Activated CD4-positive, alpha-beta T cell treated with anti-CD3 and anti-CD28 coated beads, Interleukin-10, Interleukin-2, amounts not matched to agents 100 ng/mL and 50 ng/mL, durations not matched to agents 16 hours and 8 hours (primary cell): ENCODE data around the gene PTTG1IP.

Source experiments
- DNase-seq: peaks from one replicate; pipeline ENCODE4 v3.0.0-alpha.2; 2020

Gene PTTG1IP

DNA sequence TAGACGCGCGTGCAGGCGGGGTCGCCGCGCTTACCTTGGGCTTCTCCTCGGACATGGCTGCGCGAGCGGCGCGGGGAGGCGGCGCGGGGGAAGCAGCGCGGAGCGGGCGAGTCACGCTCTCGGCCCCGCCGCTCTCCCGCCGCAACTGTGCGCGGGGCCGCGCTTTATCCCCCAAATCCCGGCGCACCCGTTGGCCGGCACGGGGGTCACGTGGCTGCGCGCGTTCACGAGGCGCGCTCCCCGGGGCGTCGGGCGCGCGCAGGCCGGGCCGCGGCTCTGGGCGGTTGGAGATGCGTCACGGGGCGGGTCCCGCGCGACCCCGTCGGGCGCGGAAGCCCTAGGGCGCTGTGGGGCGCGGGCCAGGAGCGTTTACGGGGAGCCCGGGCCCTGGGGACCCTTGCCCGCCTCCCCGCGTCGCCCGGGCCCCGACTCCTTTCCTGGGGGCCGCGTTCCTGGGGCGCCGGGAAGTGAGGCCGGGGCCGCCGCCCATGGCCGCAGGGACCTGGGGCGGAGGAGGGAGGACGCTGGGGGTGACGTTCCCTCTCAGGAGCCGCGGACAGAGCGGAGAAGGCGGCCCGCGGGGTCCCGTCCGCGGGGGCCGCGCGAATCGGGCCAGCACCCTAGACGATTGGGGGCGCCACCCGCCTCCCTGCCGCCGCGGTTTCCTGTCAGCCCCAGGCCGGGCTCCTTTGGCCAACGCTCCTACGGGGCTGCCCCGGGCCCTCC is 55.4 kb downstream of the PTTG1IP start, which contains the start of gene SUMO3:
TSS of gene SUMO3 (minus strand) at position 149 of the 726 bp plus-strand sequence. CDS start at position 55, 94 bp downstream.
- DNase-seq: peak; percentile 87

DNA sequence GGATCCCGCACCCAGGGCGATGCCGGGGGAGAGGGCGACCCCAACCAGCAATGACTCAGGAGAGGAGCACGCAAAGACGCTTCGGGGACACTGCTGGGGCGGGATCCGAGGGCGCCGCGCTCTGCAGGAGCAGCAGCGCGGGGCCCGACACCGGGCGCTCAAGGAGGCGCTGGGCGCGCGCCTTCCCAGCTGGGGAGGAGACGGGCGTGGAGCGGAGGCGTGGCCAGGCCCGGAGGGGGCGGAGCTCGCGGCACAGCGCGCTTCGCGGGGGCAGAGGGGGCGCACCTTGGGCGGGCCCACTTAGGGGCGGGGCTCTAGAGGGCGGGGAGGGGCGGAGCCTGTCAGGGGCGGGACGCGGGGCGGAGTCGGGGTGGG is 56.0 kb downstream of the PTTG1IP start:
- DNase-seq: peak; percentile 96

DNA sequence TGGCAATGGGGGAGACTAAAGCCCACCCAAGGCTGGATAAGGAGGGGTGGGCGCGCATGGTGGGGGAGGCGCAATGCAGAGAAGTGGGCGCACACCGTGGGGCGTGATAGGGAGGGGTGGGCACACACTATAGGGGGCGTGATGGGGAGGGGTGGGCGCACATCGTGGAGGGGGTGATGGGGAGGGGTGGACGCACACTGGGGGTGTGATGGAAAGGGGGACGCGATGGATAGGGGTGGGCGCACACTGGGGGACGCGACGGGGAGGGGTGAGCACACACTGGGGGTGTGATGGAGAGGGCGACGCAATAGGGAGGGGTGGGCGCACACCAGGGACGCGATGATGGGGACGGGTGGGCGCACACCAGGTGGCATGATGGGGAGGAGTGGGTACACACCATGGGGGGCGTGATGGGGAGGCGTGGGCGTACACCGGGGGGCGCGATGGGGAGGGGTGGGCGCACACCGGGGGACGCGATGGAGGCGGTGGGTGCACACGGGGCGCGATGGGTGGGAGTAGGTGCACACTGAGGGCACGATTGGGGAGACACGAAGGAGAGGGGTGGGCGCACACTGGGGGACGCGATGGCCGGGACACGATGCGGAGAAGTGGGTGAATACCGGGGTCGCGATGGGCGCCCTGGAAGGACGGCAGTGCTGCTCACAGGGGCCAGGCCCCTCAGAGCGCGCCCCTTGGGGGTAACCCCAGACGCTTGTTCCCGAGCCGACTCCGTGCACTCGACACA is 56.6 kb downstream of the PTTG1IP start:
- DNase-seq: no peak

DNA sequence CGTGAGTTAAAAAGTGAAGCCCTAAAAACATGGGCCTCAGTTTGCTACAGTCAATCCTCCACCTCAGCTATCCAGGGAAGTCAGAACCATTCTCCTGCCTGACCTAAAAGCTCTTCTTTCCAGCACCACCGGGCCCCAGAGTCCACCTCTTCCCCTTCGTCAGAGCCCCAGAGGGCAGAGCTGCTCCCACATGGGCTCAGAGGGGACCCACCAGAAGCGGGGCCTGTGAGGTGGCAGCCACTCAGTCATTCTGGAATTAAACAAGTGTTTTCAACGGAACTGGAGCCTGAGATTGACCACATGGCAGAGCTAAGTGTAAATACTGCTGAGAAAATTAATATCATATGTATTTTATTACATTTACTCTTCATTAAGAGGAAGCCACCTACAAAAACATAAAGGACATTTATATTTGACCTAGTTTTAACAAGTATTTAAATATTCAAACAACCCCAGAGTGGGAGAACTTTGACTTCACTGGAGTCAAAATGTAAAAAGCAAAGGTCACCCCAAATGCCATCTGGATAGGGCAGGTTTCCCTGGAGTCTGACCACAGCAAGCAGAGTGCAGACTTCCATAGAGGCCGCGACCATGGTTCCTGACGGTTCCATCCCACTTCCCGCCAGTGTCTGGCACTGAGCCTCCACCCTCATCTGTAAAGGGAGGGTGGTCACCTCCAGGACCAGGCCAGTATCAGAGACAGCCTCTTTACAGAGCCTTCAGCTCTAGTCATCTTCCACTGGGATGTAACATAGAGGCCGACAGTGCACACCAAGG is 57.5 kb downstream of the PTTG1IP start:
- DNase-seq: no peak

DNA sequence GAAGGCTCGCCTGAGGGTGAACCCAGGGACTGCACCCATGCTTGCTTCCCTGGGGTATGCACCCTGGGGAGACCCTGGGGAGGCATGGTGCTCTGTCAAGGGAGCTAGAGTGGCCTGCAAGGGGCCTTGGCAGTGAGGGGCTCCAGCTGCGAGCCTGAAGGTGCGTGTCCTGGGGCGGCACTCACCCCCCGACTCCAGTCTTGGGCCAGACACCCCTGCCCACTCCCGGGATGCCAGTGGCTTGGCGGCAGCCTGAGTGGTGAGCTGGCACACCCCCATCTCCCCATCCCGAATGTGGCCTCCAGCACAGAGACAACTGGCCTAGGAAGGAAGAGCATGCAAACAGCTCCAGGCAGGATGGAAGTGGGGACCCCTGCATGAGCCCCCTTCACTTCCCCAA is 58.3 kb downstream of the PTTG1IP start:
- DNase-seq: no peak

DNA sequence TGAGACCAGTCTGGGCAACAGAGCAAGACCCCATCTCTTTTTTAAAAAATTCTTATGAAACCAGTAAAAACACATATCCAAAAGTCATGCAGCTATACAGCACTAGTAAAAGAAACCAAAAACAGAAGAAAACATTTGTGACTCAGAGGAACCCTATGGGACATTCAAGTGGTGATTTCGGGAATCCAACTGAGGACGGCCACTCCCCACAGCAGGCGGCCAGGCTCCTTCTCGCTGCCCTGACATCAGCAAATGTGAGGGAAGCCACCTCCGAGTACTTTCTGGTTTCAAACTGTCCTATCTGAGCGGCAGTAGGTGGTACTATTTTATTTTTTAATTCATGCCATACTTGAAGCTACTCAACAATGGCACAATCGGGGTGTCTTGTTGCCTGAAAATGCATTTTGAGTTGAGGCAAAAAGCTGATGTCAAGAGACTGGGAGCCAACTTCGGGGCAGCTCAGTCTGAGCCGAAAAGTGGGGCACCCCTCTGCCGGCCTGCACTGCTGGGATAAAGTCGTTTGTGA is 58.9 kb downstream of the PTTG1IP start:
- no peak for DNase-seq

DNA sequence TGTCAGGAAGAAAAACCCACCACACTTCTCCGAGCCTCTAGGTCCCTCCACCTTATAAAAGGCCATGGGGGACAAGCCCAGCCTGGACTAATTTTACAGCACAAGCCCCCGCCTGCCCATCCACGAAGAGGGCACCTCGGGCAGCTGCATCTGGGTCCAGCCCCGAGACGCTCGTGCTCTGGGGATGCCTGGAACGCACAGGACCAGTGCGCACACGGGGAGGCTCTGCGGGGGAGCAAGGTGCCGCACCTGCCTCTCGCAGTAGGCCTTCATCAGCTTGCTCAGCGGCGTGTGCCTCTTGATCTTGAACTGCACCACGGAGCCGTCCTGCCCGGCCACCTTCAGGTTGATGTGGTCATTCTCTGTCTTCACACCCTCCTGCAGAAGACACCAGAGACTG is 59.8 kb downstream of the PTTG1IP start:
- no peak for DNase-seq

DNA sequence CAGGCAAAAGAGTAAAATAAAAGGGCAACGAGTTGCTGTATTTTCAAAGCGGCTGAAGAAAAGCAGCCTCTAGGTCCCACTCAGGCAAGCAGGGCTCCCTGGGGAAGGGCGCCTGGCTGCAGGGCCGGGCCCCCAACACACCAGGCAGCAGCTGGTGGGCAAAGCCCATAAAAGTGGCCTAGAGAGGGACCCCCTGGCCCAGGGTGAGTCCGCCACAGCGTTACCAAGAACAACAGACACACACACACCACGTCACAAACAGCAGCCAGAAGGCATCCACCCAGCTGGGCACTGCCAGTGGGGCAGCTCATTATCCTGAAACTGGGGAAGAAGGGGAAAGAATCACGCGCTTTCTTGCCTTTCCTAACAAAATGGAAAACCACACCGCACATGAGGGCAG is 60.3 kb downstream of the PTTG1IP start:
- no peak for DNase-seq

DNA sequence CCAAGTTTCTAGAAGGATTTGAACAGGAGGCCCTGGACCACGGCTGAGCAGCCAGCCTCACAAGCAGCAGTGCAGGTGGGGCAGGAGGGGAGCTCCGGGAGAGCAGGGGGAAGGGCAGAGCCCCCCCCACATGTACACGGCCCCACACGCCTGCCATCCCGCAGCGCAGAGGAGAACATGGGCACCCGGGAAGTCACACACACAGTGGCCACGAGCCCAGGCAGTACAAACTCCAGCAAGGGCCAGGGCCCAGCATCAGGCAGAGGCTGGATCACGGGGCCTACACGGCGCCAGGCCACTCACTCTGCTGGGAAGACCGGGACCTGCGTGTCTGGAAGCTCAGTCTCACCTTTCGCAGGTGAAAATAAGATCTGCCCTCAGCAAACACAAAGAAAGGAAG is 60.9 kb downstream of the PTTG1IP start:
- DNase-seq: no peak

DNA sequence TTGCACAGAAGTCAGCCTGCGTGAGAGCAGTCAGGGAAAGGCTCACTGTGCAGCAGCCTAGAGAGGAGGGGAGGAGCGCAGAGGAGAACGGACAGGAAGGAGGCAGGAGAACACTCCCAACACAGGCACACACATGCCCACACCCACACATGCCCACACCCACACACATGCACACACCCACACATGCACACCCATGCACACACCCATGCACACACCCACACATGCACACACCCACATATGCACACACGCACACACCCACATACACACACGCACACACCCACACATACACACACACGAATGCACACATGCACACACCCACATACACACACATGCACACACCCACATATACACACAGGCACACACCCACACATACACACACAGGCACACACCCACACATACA is 62.7 kb downstream of the PTTG1IP start:
- no peak for DNase-seq

DNA sequence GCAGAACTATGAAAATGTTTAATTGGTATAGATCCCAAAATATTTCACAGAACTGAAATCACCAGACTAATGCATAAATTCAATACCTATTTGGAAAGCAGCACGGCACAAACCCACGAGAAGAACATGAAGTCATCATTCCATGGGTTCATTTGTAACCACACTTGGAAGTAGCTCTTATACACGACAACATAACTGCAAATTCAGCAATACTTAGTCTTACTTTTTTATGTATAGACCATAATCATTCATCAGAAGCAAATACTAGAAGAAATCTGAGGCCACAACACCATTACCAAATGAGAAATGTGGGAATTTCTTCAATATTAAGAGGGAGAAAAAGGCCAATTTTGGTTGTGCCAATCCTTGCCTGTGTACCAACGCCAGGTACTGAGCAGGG is 67.6 kb downstream of the PTTG1IP start:
- DNase-seq: no peak

DNA sequence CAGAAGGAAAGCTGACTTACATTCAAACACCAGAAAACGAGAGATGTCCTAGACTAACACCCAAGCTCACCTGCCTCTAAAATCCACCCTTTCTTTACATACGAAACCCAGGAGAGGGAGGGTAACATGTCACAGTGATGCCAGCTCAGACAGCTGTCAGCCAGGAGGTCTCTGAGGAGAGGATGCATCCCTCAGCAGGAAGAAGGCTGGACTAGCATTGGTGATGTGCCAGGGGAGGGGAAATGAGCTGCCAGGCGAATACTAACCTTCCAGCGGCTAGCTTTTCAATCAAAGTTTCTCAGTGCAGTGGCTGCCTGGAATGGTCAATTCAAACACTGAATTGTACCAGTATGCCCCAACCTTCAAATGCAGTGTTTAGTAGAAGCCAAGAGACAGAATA is 68.3 kb downstream of the PTTG1IP start:
- no peak for DNase-seq

DNA sequence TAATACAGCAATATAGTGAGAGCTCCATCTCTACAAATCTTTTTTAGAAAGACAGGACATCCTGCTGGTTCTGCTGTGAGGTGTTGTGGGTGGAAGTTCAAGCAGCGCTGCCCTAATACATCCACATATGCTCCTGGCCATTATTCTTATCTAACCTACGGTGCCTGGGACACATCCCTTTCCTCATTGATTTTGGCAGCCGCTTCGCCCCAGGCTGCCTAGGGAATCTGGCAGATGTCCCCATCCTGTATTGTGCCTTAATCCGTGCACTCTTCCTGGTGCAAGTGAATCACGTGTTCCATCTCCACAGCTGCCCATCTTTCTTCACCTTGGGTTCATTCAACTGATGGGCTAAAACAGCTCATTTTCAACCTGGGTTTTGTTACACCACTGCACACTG is 68.7 kb downstream of the PTTG1IP start:
- DNase-seq: no peak

DNA sequence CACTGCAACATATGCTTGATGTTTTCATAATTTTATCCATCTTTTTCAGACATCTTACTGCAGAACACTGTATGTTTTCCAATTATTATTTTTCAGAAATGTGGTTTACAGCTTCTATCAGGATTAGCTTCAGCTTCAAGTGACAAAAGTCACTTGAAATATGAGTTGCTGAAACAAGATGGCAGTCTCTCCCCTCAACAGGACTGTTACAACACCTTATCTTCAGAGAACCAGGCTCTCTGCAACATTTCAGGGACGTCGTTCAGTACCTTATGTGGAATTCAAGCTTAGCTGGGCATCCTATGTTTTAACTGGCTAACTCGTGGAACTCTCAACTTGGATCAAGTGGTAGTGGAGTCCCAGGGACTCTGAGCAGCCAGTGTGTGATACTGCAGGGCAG is 69.8 kb downstream of the PTTG1IP start:
- DNase-seq: no peak

DNA sequence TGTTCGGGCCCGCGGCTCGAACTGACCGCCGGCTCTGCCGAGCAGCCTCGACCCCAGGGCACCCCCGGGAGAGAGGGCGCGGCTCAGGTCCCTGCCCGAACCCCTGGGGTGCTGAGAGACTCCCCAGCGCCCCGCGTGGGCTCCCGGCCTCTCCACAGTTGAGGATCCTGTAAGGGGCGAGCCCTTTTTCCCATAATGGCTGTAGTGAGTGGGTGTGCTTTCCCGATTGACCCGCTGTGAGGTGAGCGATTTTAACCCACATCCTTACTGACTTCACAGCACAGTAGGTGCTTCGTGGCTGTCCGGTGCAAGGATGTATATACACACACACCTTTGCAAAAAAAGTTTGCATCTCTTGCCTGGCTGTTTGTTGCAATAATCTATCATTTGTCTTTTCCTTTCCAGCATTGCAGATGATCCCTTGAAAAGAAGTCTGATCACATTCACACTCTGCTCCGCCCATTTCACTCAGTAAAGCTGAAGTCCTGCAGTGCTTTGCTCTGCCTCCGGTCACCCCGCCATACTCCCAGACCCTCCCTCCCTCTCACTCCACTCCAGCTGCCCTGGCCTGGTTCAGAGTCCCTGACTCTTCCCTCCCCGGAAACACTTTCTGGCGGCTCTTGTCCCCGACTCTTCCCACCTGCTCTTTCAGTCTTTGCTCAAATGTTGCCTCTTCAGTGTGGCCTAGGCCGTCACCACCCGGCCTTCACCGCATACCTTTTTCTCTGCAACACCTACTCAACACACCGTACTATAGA is 70.9 kb downstream of the PTTG1IP start:
- peak; percentile 38 for DNase-seq

DNA sequence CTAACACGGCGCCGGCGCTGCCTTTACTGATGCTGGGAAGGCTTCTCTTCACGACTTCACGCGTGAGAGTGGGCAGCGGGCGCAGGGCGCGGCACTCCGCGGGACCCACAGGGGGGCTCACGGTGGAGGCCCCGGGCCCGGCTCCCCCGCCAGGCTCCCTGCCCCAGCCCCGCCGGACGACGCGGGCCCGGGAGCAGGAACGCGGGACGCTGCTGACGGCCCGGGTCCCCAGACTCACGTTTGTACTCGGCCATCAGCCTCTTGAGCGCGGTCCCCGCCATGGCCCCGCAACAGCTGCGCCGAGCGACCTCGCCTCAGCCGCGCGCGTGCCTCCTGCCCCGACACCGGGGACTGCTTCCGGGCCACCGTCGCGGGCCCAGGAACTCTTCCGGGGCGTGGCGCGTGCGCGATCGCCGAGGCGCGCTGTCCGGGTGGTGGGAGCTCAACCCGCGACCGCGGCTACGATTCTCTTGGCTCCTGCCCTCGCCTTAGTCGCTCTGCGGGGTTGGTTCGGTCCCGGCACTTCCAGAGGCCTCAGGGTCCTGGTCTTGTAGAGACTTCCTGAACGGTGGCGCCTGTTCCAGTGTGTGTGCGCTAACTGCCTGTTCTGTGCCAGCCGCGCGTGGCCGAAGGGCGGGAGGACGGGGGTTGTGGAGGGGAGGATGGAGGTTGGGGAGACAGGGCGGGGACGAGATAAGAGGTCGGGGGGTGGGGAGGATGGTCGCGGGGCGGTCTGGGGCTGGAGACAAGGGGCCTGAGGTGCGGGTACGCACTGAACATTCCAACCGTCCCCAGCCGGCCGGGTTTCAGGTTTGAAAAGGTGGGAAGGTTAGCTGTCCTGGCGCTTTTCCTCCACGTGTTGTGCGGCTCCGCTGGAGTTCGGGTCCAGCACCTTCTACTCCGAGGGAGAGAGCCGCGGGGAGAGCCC is 71.8 kb downstream of the PTTG1IP start, which contains the start of gene UBE2G2:
TSS of gene UBE2G2 (minus strand) at position 353 of the 928 bp plus-strand sequence. CDS start at position 281, 72 bp downstream.
- DNase-seq: peak; percentile 93

DNA sequence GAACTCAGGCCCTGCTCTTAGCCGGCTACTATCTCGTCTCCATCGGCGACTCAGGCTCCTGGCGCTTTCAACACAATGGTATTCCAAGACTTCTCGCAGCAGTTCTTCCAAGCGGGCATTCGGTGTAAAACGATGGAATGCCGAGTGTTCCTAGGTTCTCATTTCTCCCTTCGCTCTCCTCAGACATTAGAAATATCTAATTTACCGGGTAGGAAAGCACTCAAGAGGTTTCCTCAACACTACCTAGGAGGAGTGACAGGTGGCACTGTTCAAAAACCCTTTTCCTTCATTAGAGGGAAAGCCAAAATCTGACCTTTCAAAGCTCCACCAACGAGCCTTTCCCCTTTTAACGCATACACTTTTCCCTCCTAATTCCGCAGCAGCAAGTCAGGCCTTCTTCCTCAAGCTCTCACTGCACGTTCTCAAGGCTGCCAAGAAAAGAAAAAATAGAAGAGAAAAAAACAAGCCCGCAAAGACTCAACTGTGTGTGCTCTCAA is 72.5 kb downstream of the PTTG1IP start:
- DNase-seq: peak; percentile 53

DNA sequence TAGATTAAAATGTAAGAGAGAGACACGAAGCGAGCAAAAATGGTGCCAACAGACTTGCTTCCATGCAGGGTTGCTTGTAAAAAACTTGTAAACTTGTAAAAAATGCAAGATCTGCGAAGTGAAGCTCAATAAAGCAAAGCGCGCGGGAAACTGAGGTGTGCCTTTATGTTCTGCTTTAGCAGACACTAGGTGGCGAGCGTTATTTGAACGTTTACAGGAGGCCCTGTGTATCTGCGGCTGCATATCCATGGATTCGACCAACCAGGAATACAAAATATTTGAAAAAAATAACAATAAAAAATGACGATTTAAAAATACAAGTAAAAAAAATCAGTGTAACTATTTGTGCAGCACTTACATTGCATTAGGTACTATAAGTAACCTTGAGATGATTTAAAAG is 73.4 kb downstream of the PTTG1IP start:
- peak; percentile 33 for DNase-seq

DNA sequence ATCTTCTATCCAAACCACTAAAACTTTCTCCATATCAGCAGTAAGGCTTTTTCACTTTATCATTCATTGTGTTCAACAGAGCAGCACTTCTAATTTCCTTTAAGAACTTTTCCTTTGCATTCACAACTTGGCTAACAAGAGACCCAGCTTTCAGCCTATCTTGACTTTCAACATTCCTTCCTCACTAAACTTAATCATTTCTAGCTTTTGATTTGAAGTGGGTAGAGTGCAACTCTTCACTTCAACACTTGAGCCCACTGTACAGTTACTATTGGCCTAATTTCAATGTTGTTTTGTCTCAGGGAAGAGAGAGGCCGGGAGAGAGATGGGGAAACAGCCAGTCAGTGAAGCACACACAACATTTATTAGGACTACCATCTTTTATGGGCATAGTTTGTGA is 73.8 kb downstream of the PTTG1IP start:
- DNase-seq: no peak
